ENCODE results near the gene GKN2. TPM values are rescaled to one million over a fixed set of nuclear protein-coding genes. Genes with fewer than 3 reads are reported as not detected.

The GKN2 gene
- total and polyA plus RNA-seq, 9 of the 15 experiments (the other 6 are each of a cell fraction or from before 2014, with no cell fraction given): not detected

GRCh38 chr2:68936889-68937288 is 15.8 kb downstream of the GKN2 start (continued):
- TF ChIP-seq, protein P1, sequence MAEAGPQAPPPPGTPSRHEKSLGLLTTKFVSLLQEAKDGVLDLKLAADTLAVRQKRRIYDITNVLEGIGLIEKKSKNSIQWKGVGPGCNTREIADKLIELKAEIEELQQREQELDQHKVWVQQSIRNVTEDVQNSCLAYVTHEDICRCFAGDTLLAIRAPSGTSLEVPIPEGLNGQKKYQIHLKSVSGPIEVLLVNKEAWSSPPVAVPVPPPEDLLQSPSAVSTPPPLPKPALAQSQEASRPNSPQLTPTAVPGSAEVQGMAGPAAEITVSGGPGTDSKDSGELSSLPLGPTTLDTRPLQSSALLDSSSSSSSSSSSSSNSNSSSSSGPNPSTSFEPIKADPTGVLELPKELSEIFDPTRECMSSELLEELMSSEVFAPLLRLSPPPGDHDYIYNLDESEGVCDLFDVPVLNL (CRISPR knock-in tag; IDR thresholded peaks at IDR 0.05; ENCODE audit: low read depth): no peak
- no peak for TF ChIP-seq TRIM24 (IDR thresholded peaks at IDR 0.05)
- no peak for TF ChIP-seq PTBP1 (IDR thresholded peaks at IDR 0.05; ENCODE audit: low read depth, low read length)
- TF ChIP-seq ZNF174 (CRISPR knock-in tag; IDR thresholded peaks at IDR 0.05): no peak

DNA sequence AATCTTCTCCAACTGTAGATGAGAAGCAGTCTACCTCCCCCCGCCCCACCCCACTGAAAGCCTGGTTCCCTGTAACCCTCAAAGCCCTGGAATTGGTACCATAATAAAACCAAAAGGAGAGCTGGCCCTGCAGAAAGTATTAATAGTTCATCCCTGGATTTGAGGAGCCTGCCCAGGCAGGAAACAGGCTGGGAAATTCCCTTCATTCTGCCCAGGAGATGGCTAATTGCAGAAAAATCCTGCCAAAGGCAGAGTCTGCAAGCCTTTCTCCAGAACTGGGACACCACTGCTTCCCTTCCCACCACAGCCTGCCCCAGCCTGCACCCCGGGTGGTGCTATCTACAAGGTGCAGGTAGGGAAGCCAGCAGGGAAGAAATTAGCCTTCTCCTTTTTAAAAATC is 16.3 kb downstream of the GKN2 start:
- no TSS peak for BruUV-seq (replicated peaks)
- Histone ChIP-seq H3K9me1 (ENCODE audit: control insufficient read depth, insufficient read depth, low read length) (no peaks in the 10 kb centered on the region), H2AFZ (ENCODE audit: low read depth, low read length) (no peak overlapping the region), H4K20me1 (replicated peaks; ENCODE audit: control insufficient read depth, insufficient read depth, low read length) (no peaks in the 10 kb centered on the region), H3K9ac (ENCODE audit: insufficient read depth in 1 of 2, low read depth in 2 of 2, low read length in 2 of 2) (no peak overlapping the region), H3K4me1 (replicated peaks in 1 of 2; ENCODE audit: control insufficient read depth in 2 of 2, insufficient read depth in 2 of 2, low read length in 2 of 2) (no peaks in the 10 kb centered on the region), H3K36me3 (ENCODE audit: control insufficient read depth, insufficient read depth, low read length) (no peaks in the 10 kb centered on the region), H3K4me3 (no peak overlapping the region), H3K27me3 (ENCODE audit: control insufficient read depth in 2 of 2, insufficient read depth in 2 of 2, low read length in 2 of 2) (peaks cover 3 to 33% of the 10 kb centered on the region in 2 experiments; a peak in 3 of 5 replicates), H3K9me3 (replicated peaks; ENCODE audit: control insufficient read depth, insufficient read depth, low read depth, low read length) (no peaks in the 10 kb centered on the region), H3K79me2 (ENCODE audit: control insufficient read depth, insufficient read depth, low read length) (no peaks in the 10 kb centered on the region), H3K27ac (ENCODE audit: extremely low read depth, low read depth, low read length) (no peak overlapping the region), H3K4me2 (ENCODE audit: insufficient read depth, low read length) (no peak overlapping the region)
- intact Hi-C loops (cut with micrococcal nuclease): no loop called here
- in situ Hi-C loops (cut with MboI): no loop called here
- TF ChIP-seq ZBED1 (IDR thresholded peaks at IDR 0.05) (no peak), GABPA (tag; conservative IDR thresholded peaks at IDR 0.05; ENCODE audit: low read depth) (no peak), AFF4 (CRISPR knock-in tag; IDR thresholded peaks at IDR 0.05) (no peak), KAT8 (IDR thresholded peaks at IDR 0.05; ENCODE audit: low read depth) (no peak), TRIM28 (IDR thresholded peaks at IDR 0.05) (no peak), ZSCAN29 (IDR thresholded peaks at IDR 0.05) (no peak), ADNP (tag; IDR thresholded peaks at IDR 0.05) (no peak), PHF21A (IDR thresholded peaks at IDR 0.05; ENCODE audit: borderline replicate concordance, low read depth) (no peak), ZNF23 (CRISPR knock-in tag; IDR thresholded peaks at IDR 0.05) (no peak), HDAC6 (IDR thresholded peaks at IDR 0.05; ENCODE audit: low read depth, low read length) (no peak), ATF2 (CRISPR knock-in tag; IDR thresholded peaks at IDR 0.05) (no peak), SAP30 (IDR thresholded peaks at IDR 0.05; ENCODE audit: borderline replicate concordance, insufficient read depth, low read depth, low read length, poor library complexity, severe bottlenecking) (no peak)
- 0% methylated on average over 2 of the region's 2 CpGs for WGBS (ENCODE audit: insufficient coverage, low coverage, missing lambda C conversion rate)
- ChIA-PET CTCF (ENCODE audit: low intra/inter-chr PET ratio) (no interaction called here), POLR2A (no interaction called here)
- FAIRE-seq: no peak
- DNase-seq (ENCODE audit: extremely low read depth in 1 of 4, low spot score in 3 of 4): no peak
- ATAC-seq: no peak

Measured in K562 (cell line).